ENCODE results near the gene TBC1D17. TPM values are rescaled to one million over a fixed set of nuclear protein-coding genes. Genes with fewer than 3 reads are reported as not detected.

TBC1D17 gene
- total RNA-seq, 2 donors from 2014 or later: 27.9 to 31.7 TPM

- H3K27me3 ChIP-seq (replicated peaks; ENCODE audit: insufficient read depth): no peaks in the 10 kb centered on the region
- H3K27ac ChIP-seq: peak overlapping the region in 1 of 2 donors; percentile 21
- no peak overlapping the region for H3K4me3 ChIP-seq
- no peak for TF ChIP-seq CTCF (IDR thresholded peaks at IDR 0.05)
- H3K9me3 ChIP-seq: no peaks in the 10 kb centered on the region
- H3K4me1 ChIP-seq (ENCODE audit: control insufficient read depth in 1 of 2, low read depth in 2 of 2): peaks cover 0 to 11% of the 10 kb centered on the region in 2 donors
- no peak for ATAC-seq (ENCODE audit: insufficient number of reproducible peaks, low FRiP score, low read depth)
- DNase-seq (ENCODE audit: low spot score): no peak
- peaks cover 55% of the 10 kb centered on the region for H3K36me3 ChIP-seq
Measured at GRCh38 chr19:49858088-49858985, 19.2 kb upstream of the TBC1D17 start.

GRCh38 chr19:49859682-49860335 lies 17.7 kb upstream of the TBC1D17 start:
- H3K4me3 ChIP-seq: no peak overlapping the region
- DNase-seq (ENCODE audit: low spot score) (no peak), ATAC-seq (ENCODE audit: insufficient number of reproducible peaks, low FRiP score, low read depth) (no peak)
- H3K27ac ChIP-seq: peak overlapping the region in 1 of 2 donors; percentile 52
- H3K9me3 ChIP-seq: no peaks in the 10 kb centered on the region
- peaks cover 0 to under 1% of the 10 kb centered on the region in 2 donors for H3K4me1 ChIP-seq (ENCODE audit: control insufficient read depth in 1 of 2, low read depth in 2 of 2)
- no peaks in the 10 kb centered on the region for H3K27me3 ChIP-seq (replicated peaks; ENCODE audit: insufficient read depth)
- peaks cover 65% of the 10 kb centered on the region for H3K36me3 ChIP-seq
- no peak for TF ChIP-seq CTCF (IDR thresholded peaks at IDR 0.05)

GRCh38 chr19:49860336-49861102 lies 17.0 kb upstream of the TBC1D17 start:
- ATAC-seq (ENCODE audit: insufficient number of reproducible peaks, low FRiP score, low read depth): no peak
- H3K27ac ChIP-seq: peak overlapping the region in 1 of 2 donors; percentile 34
- H3K4me3 ChIP-seq: no peak overlapping the region
- no peaks in the 10 kb centered on the region for H3K27me3 ChIP-seq (replicated peaks; ENCODE audit: insufficient read depth)
- peaks cover 60% of the 10 kb centered on the region for H3K36me3 ChIP-seq
- TF ChIP-seq CTCF (IDR thresholded peaks at IDR 0.05): no peak
- no peak for DNase-seq (ENCODE audit: low spot score)
- peaks cover 0 to 7% of the 10 kb centered on the region in 2 donors for H3K4me1 ChIP-seq (ENCODE audit: control insufficient read depth in 1 of 2, low read depth in 2 of 2)
- H3K9me3 ChIP-seq: no peaks in the 10 kb centered on the region

GRCh38 chr19:49861107-49861506 lies 16.4 kb upstream of the TBC1D17 start:
- Histone ChIP-seq H3K4me3 (no peak overlapping the region), H3K4me1 (ENCODE audit: control insufficient read depth in 1 of 2, low read depth in 2 of 2) (peaks cover 3 to 13% of the 10 kb centered on the region in 2 donors), H3K27me3 (replicated peaks; ENCODE audit: insufficient read depth) (no peaks in the 10 kb centered on the region), H3K27ac (peak overlapping the region in 1 of 2 donors; percentile 34), H3K36me3 (peaks cover 57% of the 10 kb centered on the region), H3K9me3 (no peaks in the 10 kb centered on the region)
- TF ChIP-seq CTCF (IDR thresholded peaks at IDR 0.05): no peak
- no peak for ATAC-seq (ENCODE audit: insufficient number of reproducible peaks, low FRiP score, low read depth)
- DNase-seq (ENCODE audit: low spot score): no peak

All from thoracic aorta (tissue), 2 donors.